ENCODE measurements around the gene MATCAP1. TPM values are rescaled to one million over a fixed set of nuclear protein-coding genes. Genes with fewer than 3 reads are reported as not detected.

MATCAP1 gene
- total RNA-seq, 3 donors from 2014 or later (not counting 1 experiment from before 2014, with no cell fraction given), result 7.2 to 12.6 (median 10.9) TPM

DNA sequence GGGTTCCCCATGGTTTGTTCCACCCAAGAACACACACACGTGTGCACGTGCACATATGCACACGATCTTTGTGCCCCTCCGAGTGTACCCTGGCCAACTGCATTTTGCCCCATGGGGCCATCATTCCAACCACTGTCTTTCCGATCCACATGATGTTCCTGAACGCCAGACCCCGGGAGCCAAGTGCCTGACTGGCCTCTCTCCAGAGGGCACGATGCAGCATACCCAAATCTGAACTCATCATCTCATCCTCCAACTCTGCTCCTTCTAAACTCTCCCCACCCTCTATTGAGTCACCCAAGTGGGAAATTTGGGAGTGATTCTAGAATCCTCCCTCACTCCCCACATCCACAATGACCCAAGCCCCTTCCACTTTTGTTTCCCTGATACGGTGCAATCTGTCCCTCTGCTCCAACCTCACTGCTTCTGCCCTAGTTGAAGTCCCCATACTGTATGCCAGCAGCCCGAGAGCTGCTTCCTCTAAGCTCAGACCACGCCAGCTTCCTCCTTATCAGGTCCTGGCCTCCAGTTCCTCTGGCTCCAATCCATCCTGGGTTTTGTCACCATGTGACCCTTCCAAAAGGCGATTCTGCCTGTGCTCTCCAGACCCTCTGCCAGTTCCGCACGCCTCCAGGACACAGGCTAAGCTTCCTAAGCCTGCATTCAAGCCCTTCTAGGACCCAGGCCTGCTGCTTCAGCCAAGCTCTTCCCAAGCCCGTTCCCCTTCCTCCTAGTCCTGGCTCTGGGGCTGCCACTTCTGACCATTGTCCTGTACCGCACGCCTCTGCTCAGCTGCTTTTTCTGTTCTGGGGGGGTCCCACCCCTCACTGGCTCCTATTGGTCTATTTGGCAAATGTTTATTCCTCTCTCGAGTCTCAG lies 33.1 kb upstream of the MATCAP1 start:
- intact Hi-C loops (cut with micrococcal nuclease), result no loop called here
- no peak overlapping the region for H3K4me3 Mint-ChIP-seq
- H3K27me3 Mint-ChIP-seq (ENCODE audit: low read depth in 2 of 2), result no peaks in the 10 kb centered on the region
- Histone ChIP-seq H3K36me3 (ENCODE audit: control insufficient read depth, insufficient read depth, low read length) (no peaks in the 10 kb centered on the region), H3K27ac (ENCODE audit: low read length) (no peak overlapping the region), H3K4me1 (ENCODE audit: control insufficient read depth, insufficient read depth, low read length) (no peaks in the 10 kb centered on the region), H3K9me3 (ENCODE audit: control insufficient read depth, insufficient read depth, low read length) (no peaks in the 10 kb centered on the region), H3K4me3 (ENCODE audit: low read length) (no peak overlapping the region), H3K27me3 (ENCODE audit: control insufficient read depth, insufficient read depth, low read length) (no peaks in the 10 kb centered on the region)
- DNase-seq (no peak), ATAC-seq (no peak)
- no peaks in the 10 kb centered on the region for H3K36me3 Mint-ChIP-seq
- no peak overlapping the region for H3K27ac Mint-ChIP-seq
- TF ChIP-seq, protein P1, sequence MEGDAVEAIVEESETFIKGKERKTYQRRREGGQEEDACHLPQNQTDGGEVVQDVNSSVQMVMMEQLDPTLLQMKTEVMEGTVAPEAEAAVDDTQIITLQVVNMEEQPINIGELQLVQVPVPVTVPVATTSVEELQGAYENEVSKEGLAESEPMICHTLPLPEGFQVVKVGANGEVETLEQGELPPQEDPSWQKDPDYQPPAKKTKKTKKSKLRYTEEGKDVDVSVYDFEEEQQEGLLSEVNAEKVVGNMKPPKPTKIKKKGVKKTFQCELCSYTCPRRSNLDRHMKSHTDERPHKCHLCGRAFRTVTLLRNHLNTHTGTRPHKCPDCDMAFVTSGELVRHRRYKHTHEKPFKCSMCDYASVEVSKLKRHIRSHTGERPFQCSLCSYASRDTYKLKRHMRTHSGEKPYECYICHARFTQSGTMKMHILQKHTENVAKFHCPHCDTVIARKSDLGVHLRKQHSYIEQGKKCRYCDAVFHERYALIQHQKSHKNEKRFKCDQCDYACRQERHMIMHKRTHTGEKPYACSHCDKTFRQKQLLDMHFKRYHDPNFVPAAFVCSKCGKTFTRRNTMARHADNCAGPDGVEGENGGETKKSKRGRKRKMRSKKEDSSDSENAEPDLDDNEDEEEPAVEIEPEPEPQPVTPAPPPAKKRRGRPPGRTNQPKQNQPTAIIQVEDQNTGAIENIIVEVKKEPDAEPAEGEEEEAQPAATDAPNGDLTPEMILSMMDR (IDR thresholded peaks at IDR 0.05), result no peak
- 57% methylated on average over 18 of the region's 18 CpGs for WGBS (ENCODE audit: insufficient coverage)
- no peaks in the 10 kb centered on the region for H3K9me3 Mint-ChIP-seq
- peaks cover 0 to 11% of the 10 kb centered on the region in 2 donors for H3K4me1 Mint-ChIP-seq

DNA sequence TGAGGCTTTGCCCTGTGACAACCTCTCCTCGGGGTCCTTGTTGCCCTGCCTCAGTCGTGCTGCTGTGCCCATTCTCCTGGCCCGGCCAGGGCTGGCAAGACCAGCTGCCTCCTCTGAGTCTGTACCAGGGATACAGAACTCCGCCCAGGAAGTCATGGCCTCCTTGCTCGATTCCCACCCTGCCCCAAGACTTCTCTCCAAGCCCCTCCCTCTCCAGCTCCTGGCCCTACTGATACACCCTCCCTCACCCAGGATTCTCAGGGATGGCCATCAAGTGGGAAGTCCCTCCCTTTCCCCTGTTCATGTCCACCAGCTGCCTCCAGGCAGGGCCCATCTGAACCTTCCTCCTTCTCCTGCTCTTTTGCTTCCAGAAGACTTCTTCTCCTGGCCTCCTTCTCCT lies 31.9 kb upstream of the MATCAP1 start:
- Histone ChIP-seq H3K4me1 (ENCODE audit: control insufficient read depth, insufficient read depth, low read length) (no peaks in the 10 kb centered on the region), H3K27me3 (ENCODE audit: control insufficient read depth, insufficient read depth, low read length) (no peaks in the 10 kb centered on the region), H3K27ac (ENCODE audit: low read length) (no peak overlapping the region), H3K36me3 (ENCODE audit: control insufficient read depth, insufficient read depth, low read length) (no peaks in the 10 kb centered on the region), H3K9me3 (ENCODE audit: control insufficient read depth, insufficient read depth, low read length) (no peaks in the 10 kb centered on the region), H3K4me3 (ENCODE audit: low read length) (no peak overlapping the region)
- Mint-ChIP-seq H3K27me3 (ENCODE audit: low read depth in 2 of 2) (no peaks in the 10 kb centered on the region), H3K4me3 (no peak overlapping the region), H3K27ac (no peak overlapping the region), H3K36me3 (no peaks in the 10 kb centered on the region), H3K9me3 (no peaks in the 10 kb centered on the region), H3K4me1 (peaks cover 0 to 17% of the 10 kb centered on the region in 2 donors)
- DNase-seq (no peak), ATAC-seq (no peak)
- intact Hi-C loops (cut with micrococcal nuclease), result no loop called here
- 72% methylated on average over 5 of the region's 5 CpGs for WGBS (ENCODE audit: insufficient coverage)
- TF ChIP-seq, protein P1 (IDR thresholded peaks at IDR 0.05), result no peak

DNA sequence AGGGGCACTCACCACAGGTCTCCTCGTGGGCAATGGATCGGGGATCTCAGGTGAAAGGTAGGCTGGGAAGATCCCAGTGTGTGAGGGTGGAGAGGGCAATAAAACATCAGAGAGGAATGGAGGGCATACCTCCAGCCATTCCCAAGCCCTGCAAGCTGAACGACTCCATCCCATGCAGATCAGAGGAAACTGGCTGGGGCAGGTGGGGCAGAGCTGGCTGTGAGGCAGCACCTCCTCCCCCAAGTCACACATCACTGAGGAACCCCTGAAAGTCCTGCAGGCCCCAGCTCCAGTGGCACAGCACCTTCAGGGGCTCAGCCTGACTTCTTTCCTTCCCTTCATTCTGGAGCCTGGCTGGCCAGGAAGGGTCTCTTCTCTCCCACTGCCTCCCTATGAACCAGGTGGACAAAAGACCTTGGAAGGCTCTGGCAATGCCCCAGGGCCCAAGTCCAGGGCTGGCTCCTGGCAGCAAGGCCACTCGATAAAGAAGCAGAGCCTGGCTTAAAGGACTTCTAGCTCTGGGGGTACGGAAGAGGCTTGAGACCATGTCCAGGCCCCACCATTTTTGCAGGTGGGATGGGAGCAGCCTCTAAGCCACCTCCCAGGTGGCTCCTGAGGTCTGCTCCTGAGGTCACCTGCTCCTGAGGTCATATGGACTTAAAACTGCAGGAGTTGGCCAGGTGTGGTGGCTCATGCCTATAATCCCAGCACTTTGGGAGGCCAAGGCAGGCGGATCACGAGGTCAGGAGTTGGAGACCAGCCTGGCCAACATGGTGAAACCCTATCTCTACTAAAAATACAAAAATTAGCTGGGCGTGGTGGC lies 29.6 kb upstream of the MATCAP1 start:
- no peak overlapping the region for H3K27ac Mint-ChIP-seq

More for the DNA sequence above, 29.6 kb upstream of the MATCAP1 start:
- Mint-ChIP-seq H3K4me1 (peaks cover 0 to 12% of the 10 kb centered on the region in 2 donors), H3K27me3 (ENCODE audit: low read depth in 2 of 2) (no peaks in the 10 kb centered on the region), H3K9me3 (no peaks in the 10 kb centered on the region), H3K36me3 (no peaks in the 10 kb centered on the region), H3K4me3 (no peak overlapping the region)
- Histone ChIP-seq H3K4me1 (ENCODE audit: control insufficient read depth, insufficient read depth, low read length) (no peaks in the 10 kb centered on the region), H3K9me3 (ENCODE audit: control insufficient read depth, insufficient read depth, low read length) (no peaks in the 10 kb centered on the region), H3K4me3 (ENCODE audit: low read length) (no peak overlapping the region), H3K36me3 (ENCODE audit: control insufficient read depth, insufficient read depth, low read length) (no peaks in the 10 kb centered on the region), H3K27ac (ENCODE audit: low read length) (no peak overlapping the region), H3K27me3 (ENCODE audit: control insufficient read depth, insufficient read depth, low read length) (no peaks in the 10 kb centered on the region)
- WGBS (ENCODE audit: insufficient coverage), result 95% methylated on average over 8 of the region's 8 CpGs
- intact Hi-C loops (cut with micrococcal nuclease), result no loop called here
- DNase-seq, result no peak
- ATAC-seq, result no peak
- TF ChIP-seq, protein P1 (IDR thresholded peaks at IDR 0.05), result no peak

All from natural killer cell (primary cell).